Body of pancreas (tissue), 4 donors: ENCODE measurements around the gene USH2A.

Experiments
- POLR2A ChIP-seq, 3 donors: fragments of 450-650 bp; IDR thresholded peaks; one replicate each; pipeline ENCODE4 v1.6.1; 2016; ENCODE audit warnings: antibody characterized with exemption in 3 of 3, mild to moderate bottlenecking in 2 of 3
- TF ChIP-seq, protein P1 (sequence below), 7 experiments: fragments of 450-650 bp in 4 of 7; fragments of 200-600 bp in 3 of 7; sonication (generic) in 3 of 7; IDR thresholded peaks; one replicate each; pipeline ENCODE4 v1.5.1; 2016 to 2019; ENCODE audit warnings: antibody characterized with exemption in 7 of 7

DNA sequence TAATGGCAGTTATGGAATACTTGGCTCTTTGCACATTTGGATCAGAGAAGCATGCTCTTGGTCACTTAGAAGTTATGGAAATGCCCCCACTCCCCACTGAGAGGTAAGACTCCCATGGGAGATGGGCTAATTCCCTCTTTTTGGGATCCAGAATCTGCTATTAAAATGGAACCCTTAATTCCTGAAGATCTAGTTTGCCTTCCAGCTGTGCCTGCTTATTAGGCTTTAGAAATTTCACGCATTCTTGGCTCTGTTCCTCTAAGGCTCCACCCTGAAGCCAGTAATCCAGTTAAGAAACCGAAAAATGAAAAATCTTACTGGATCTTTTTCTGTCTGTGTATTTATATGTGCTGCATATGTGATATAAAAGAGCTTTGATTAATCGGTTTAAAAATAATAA is 76.7 kb downstream of the USH2A start:
- TF ChIP-seq, protein P1, sequence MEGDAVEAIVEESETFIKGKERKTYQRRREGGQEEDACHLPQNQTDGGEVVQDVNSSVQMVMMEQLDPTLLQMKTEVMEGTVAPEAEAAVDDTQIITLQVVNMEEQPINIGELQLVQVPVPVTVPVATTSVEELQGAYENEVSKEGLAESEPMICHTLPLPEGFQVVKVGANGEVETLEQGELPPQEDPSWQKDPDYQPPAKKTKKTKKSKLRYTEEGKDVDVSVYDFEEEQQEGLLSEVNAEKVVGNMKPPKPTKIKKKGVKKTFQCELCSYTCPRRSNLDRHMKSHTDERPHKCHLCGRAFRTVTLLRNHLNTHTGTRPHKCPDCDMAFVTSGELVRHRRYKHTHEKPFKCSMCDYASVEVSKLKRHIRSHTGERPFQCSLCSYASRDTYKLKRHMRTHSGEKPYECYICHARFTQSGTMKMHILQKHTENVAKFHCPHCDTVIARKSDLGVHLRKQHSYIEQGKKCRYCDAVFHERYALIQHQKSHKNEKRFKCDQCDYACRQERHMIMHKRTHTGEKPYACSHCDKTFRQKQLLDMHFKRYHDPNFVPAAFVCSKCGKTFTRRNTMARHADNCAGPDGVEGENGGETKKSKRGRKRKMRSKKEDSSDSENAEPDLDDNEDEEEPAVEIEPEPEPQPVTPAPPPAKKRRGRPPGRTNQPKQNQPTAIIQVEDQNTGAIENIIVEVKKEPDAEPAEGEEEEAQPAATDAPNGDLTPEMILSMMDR (IDR thresholded peaks at IDR 0.05), result no peak
- TF ChIP-seq POLR2A (IDR thresholded peaks at IDR 0.05), result no peak
